Loucy (cell line): ENCODE measurements around the gene IQCE.
A peak's percentile ranks its signal among the peaks of the same experiment; 100 is the strongest.

Source experiments
- H2AFZ ChIP-seq: fragments of 200-600 bp; sonication (generic); 2 replicates; pipeline ENCODE4 v1.6.0; 2016; ENCODE audit warnings: antibody characterized with exemption, mild to moderate bottlenecking, low read length, moderate library complexity
- H3F3A ChIP-seq: fragments of 200-600 bp; 2 replicates; pipeline ENCODE4 v1.6.0; 2016; ENCODE audit warnings: antibody characterized with exemption, low read depth, mild to moderate bottlenecking
- H3K27me3 ChIP-seq: fragments of 200-600 bp; sonication (generic); 2 replicates; pipeline ENCODE4 v1.6.1; 2014; ENCODE audit warnings: low read length, mild to moderate bottlenecking; ENCODE audit not compliant: insufficient read depth, poor library complexity, severe bottlenecking
- H3K36me3 ChIP-seq: fragments of 200-600 bp; sonication (generic); 2 replicates; pipeline ENCODE4 v1.6.1; 2016; ENCODE audit warnings: low read length; ENCODE audit not compliant: insufficient read depth
- H3K4me1 ChIP-seq: fragments of 200-600 bp; sonication (generic); 2 replicates; pipeline ENCODE4 v1.5.1; 2014; ENCODE audit warnings: low read length, mild to moderate bottlenecking; ENCODE audit not compliant: insufficient read depth, poor library complexity, severe bottlenecking
- H3K4me2 ChIP-seq: fragments of 200-600 bp; sonication (generic); 2 replicates; pipeline ENCODE4 v1.6.0; 2014; ENCODE audit warnings: antibody characterized with exemption, low read length, low read depth, mild to moderate bottlenecking; ENCODE audit not compliant: poor library complexity, severe bottlenecking
- H3K4me3 ChIP-seq: fragments of 200-600 bp; sonication (generic); 2 replicates; pipeline ENCODE4 v1.5.1; 2014; ENCODE audit warnings: low read length, mild to moderate bottlenecking, mixed read lengths; ENCODE audit not compliant: poor library complexity, severe bottlenecking
- H3K79me2 ChIP-seq: fragments of 200-600 bp; sonication (generic); 2 replicates; pipeline ENCODE4 v1.6.1; 2014; ENCODE audit warnings: low read length; ENCODE audit not compliant: insufficient read depth
- H3K9ac ChIP-seq: fragments of 200-600 bp; sonication (generic); 2 replicates; pipeline ENCODE4 v1.6.0; 2014; ENCODE audit warnings: mild to moderate bottlenecking, low read depth, low read length, moderate library complexity; ENCODE audit not compliant: poor library complexity, severe bottlenecking
- H3K9me2 ChIP-seq: fragments of 200-600 bp; sonication (generic); replicated peaks from 2 replicates; pipeline ENCODE4 v1.6.1; 2016; ENCODE audit warnings: low read depth, low read length, mixed read lengths
- H3K9me3 ChIP-seq: fragments of 200-600 bp; sonication (generic); 2 replicates; pipeline ENCODE4 v1.6.1; 2014; ENCODE audit warnings: mild to moderate bottlenecking, antibody characterized with exemption, low read length, low read depth; ENCODE audit not compliant: insufficient read depth
- H4K20me1 ChIP-seq: fragments of 200-600 bp; sonication (generic); 2 replicates; pipeline ENCODE4 v1.6.0; 2014; ENCODE audit warnings: antibody characterized with exemption, low read length, mild to moderate bottlenecking; ENCODE audit not compliant: insufficient read depth, poor library complexity, severe bottlenecking
- CTCF ChIP-seq: fragments of 200-600 bp; sonication (generic); conservative IDR thresholded peaks from 2 replicates; pipeline ENCODE4 v1.5.1; 2014; ENCODE audit warnings: mild to moderate bottlenecking, antibody characterized with exemption, low read length
- EZH2phosphoT487 ChIP-seq: fragments of 200-600 bp; IDR thresholded peaks from 2 replicates; pipeline ENCODE4 v1.6.1; 2018; ENCODE audit warnings: antibody characterized with exemption, mild to moderate bottlenecking, moderate library complexity, borderline replicate concordance

The IQCE gene

GRCh38 chr7:2526659-2527504 is 31.9 kb upstream of the IQCE start:
- Histone ChIP-seq H3K9ac (no peak overlapping the region), H3F3A (peaks cover 3% of the 10 kb centered on the region; the same call in 1 of the 2 replicates), H3K36me3 (no peaks in the 10 kb centered on the region), H2AFZ (no peak overlapping the region), H3K4me2 (no peak overlapping the region), H3K79me2 (no peaks in the 10 kb centered on the region), H3K27me3 (no peaks in the 10 kb centered on the region), H3K4me3 (no peak overlapping the region), H4K20me1 (no peaks in the 10 kb centered on the region), H3K4me1 (peaks cover 49% of the 10 kb centered on the region), H3K9me3 (no peaks in the 10 kb centered on the region), H3K9me2 (no peaks in the 10 kb centered on the region)
- no peak for TF ChIP-seq CTCF
- no peak for TF ChIP-seq EZH2phosphoT487

- H3K79me2 ChIP-seq, result no peaks in the 10 kb centered on the region
- no peaks in the 10 kb centered on the region for H3K9me2 ChIP-seq
- peaks cover 41% of the 10 kb centered on the region for H3K4me1 ChIP-seq
- H4K20me1 ChIP-seq, result no peaks in the 10 kb centered on the region
- H3K36me3 ChIP-seq, result no peaks in the 10 kb centered on the region
- H3F3A ChIP-seq, result peaks cover 3% of the 10 kb centered on the region; the same call in 1 of the 2 replicates
- no peak overlapping the region for H3K9ac ChIP-seq
- no peak overlapping the region for H3K4me3 ChIP-seq
- TF ChIP-seq CTCF (no peak), EZH2phosphoT487 (no peak)
- no peaks in the 10 kb centered on the region for H3K27me3 ChIP-seq
- H3K9me3 ChIP-seq, result no peaks in the 10 kb centered on the region
- H3K4me2 ChIP-seq, result no peak overlapping the region
- no peak overlapping the region for H2AFZ ChIP-seq
Observed at GRCh38 chr7:2527505-2528467, 31.0 kb upstream of the IQCE start.

- Histone ChIP-seq H3K36me3 (no peaks in the 10 kb centered on the region), H3K9me2 (no peaks in the 10 kb centered on the region), H3K4me2 (peak overlapping the region; percentile 66), H3K79me2 (no peaks in the 10 kb centered on the region), H3F3A (peaks cover 3% of the 10 kb centered on the region; the same call in 1 of the 2 replicates), H3K27me3 (no peaks in the 10 kb centered on the region), H3K9ac (peak overlapping the region; percentile 72), H3K9me3 (no peaks in the 10 kb centered on the region), H2AFZ (no peak overlapping the region), H3K4me1 (peaks cover 33% of the 10 kb centered on the region), H3K4me3 (peak overlapping the region; percentile 53), H4K20me1 (no peaks in the 10 kb centered on the region)
- no peak for TF ChIP-seq EZH2phosphoT487
- TF ChIP-seq CTCF, result no peak
Observed at GRCh38 chr7:2528481-2529095, 30.2 kb upstream of the IQCE start.
